LNCAP (cell line): ENCODE data around the gene MAPK14.

Source experiments
- CTCF ChIP-seq: fragments of 450-650 bp; IDR thresholded peaks from 2 replicates; pipeline ENCODE4 v1.5.1; 2017; ENCODE audit warnings: mild to moderate bottlenecking

The MAPK14 gene

GRCh38 chr6:36118550-36119107, 91.0 kb downstream of the MAPK14 start:
- TF ChIP-seq CTCF, result no peak

- no peak for TF ChIP-seq CTCF
These were observed 91.6 kb downstream of the MAPK14 start for GRCh38 chr6:36119209-36119608.

GRCh38 chr6:36120018-36120417, 92.4 kb downstream of the MAPK14 start:
- TF ChIP-seq CTCF, result no peak

- TF ChIP-seq CTCF, result no peak
These were observed 92.9 kb downstream of the MAPK14 start for GRCh38 chr6:36120539-36120938.

- no peak for TF ChIP-seq CTCF
These were observed 93.6 kb downstream of the MAPK14 start for GRCh38 chr6:36120979-36121786.

- TF ChIP-seq CTCF, result no peak
These were observed 94.3 kb downstream of the MAPK14 start for GRCh38 chr6:36121787-36122494.

- no peak for TF ChIP-seq CTCF
These were observed 95.1 kb downstream of the MAPK14 start for GRCh38 chr6:36122495-36123269.
